SK-N-SH treated with all-trans-retinoic acid at 6 μM for 48 hours (cell line): ENCODE data around the gene TRPM2.

Experiments
- ATAC-seq: fragments of 200-7000 bp; cut with Tn5 transposase; 3 replicates; pipeline ENCODE4 v1.9.1; 2020; ENCODE audit warnings: mild to moderate bottlenecking, moderate library complexity
- ARNTL ChIP-seq: fragments of 450-650 bp; formaldehyde crosslinking; IDR thresholded peaks from 2 replicates; pipeline ENCODE4 v1.5.0; 2020; ENCODE audit warnings: low read depth, mild to moderate bottlenecking, moderate library complexity, borderline replicate concordance
- BACH2 ChIP-seq: fragments of 250-450 bp; sonication (Bioruptor Pico); IDR thresholded peaks from 2 replicates; pipeline ENCODE4 v1.9.0; 2021; ENCODE audit warnings: mild to moderate bottlenecking, borderline replicate concordance
- CREB5 ChIP-seq: fragments of 250-450 bp; sonication (Bioruptor Pico); IDR thresholded peaks from 2 replicates; pipeline ENCODE4 v1.5.1; 2020; ENCODE audit warnings: low read depth, mild to moderate bottlenecking, moderate library complexity
- CSDC2 ChIP-seq: fragments of 250-450 bp; sonication (Bioruptor Pico); IDR thresholded peaks from 2 replicates; pipeline ENCODE4 v1.5.0; 2020; ENCODE audit warnings: mild to moderate bottlenecking, moderate library complexity
- ESRRG ChIP-seq: fragments of 250-450 bp; sonication (Bioruptor Pico); IDR thresholded peaks from 2 replicates; pipeline ENCODE4 v1.6.1; 2021; ENCODE audit warnings: mild to moderate bottlenecking
- GLIS3 ChIP-seq: fragments of 250-450 bp; sonication (Bioruptor Pico); IDR thresholded peaks from 2 replicates; pipeline ENCODE4 v1.5.0; 2020; ENCODE audit warnings: mild to moderate bottlenecking, moderate library complexity
- ISL1 ChIP-seq: fragments of 250-450 bp; sonication (Bioruptor Pico); IDR thresholded peaks from 2 replicates; pipeline ENCODE4 v2.1.2; 2022; ENCODE audit warnings: mild to moderate bottlenecking, moderate library complexity
- OSR1 ChIP-seq: fragments of 250-450 bp; sonication (Bioruptor Pico); IDR thresholded peaks from 2 replicates; pipeline ENCODE4 v1.8.0; 2022; ENCODE audit warnings: moderate library complexity, mild to moderate bottlenecking, inconsistent platforms
- PATZ1 ChIP-seq: fragments of 250-450 bp; sonication (Bioruptor Pico); IDR thresholded peaks from 2 replicates; pipeline ENCODE4 v1.8.0; 2020; ENCODE audit warnings: mild to moderate bottlenecking, moderate library complexity, borderline replicate concordance
- POU6F1 ChIP-seq: fragments of 250-450 bp; sonication (Bioruptor Pico); IDR thresholded peaks from 2 replicates; pipeline ENCODE4 v1.8.0; 2021; ENCODE audit warnings: low read depth, mild to moderate bottlenecking, moderate library complexity, borderline replicate concordance
- PPARA ChIP-seq: fragments of 250-450 bp; sonication (Bioruptor Pico); IDR thresholded peaks from 2 replicates; pipeline ENCODE4 v1.5.0; 2020; ENCODE audit warnings: mild to moderate bottlenecking, borderline replicate concordance
- RARB ChIP-seq: fragments of 250-450 bp; sonication (Bioruptor Pico); IDR thresholded peaks from 2 replicates; pipeline ENCODE4 v1.8.0; 2021; ENCODE audit warnings: mild to moderate bottlenecking, moderate library complexity
- SNAI2 ChIP-seq: fragments of 250-450 bp; sonication (Bioruptor Pico); IDR thresholded peaks from 2 replicates; pipeline ENCODE4 v1.5.0; 2020; ENCODE audit warnings: mild to moderate bottlenecking, moderate library complexity
- TCF4 ChIP-seq: fragments of 250-450 bp; sonication (Bioruptor Pico); IDR thresholded peaks from 2 replicates; pipeline ENCODE4 v1.8.0; 2021; ENCODE audit warnings: mild to moderate bottlenecking, moderate library complexity, borderline replicate concordance
- TOX ChIP-seq: fragments of 250-450 bp; sonication (Bioruptor Pico); IDR thresholded peaks from 2 replicates; pipeline ENCODE4 v1.8.0; 2021; ENCODE audit warnings: mild to moderate bottlenecking, moderate library complexity, borderline replicate concordance
- TSHZ2 ChIP-seq: fragments of 250-450 bp; sonication (Bioruptor Pico); IDR thresholded peaks from 2 replicates; pipeline ENCODE4 v1.5.0; 2020; ENCODE audit warnings: mild to moderate bottlenecking, moderate library complexity
- ZC3H10 ChIP-seq: fragments of 250-450 bp; sonication (Bioruptor Pico); IDR thresholded peaks from 2 replicates; pipeline ENCODE4 v1.5.1; 2021; ENCODE audit warnings: mild to moderate bottlenecking, moderate library complexity
- ZFP3 ChIP-seq: fragments of 250-450 bp; sonication (Bioruptor Pico); IDR thresholded peaks from 2 replicates; pipeline ENCODE4 v1.5.0; 2020; ENCODE audit warnings: mild to moderate bottlenecking, moderate library complexity
- ZFP30 ChIP-seq: fragments of 450-650 bp; formaldehyde crosslinking; IDR thresholded peaks from 2 replicates; pipeline ENCODE4 v1.5.0; 2022; ENCODE audit warnings: mild to moderate bottlenecking, moderate library complexity
- ZNF565 ChIP-seq: fragments of 450-650 bp; formaldehyde crosslinking; conservative IDR thresholded peaks from 2 replicates; pipeline ENCODE4 v1.5.0; 2020; ENCODE audit warnings: low read depth, mild to moderate bottlenecking, moderate library complexity
- ZNF70 ChIP-seq: fragments of 450-650 bp; formaldehyde crosslinking; IDR thresholded peaks from 2 replicates; pipeline ENCODE4 v1.5.0; 2020; ENCODE audit warnings: mild to moderate bottlenecking, moderate library complexity
- ZNF8 ChIP-seq: fragments of 450-650 bp; formaldehyde crosslinking; IDR thresholded peaks from 2 replicates; pipeline ENCODE4 v1.5.0; 2020; ENCODE audit warnings: mild to moderate bottlenecking, moderate library complexity
- TF ChIP-seq, protein P1 (sequence below): fragments of 250-450 bp; sonication (Bioruptor Pico); IDR thresholded peaks from 2 replicates; pipeline ENCODE4 v1.5.1; 2021; ENCODE audit warnings: mild to moderate bottlenecking, moderate library complexity

The TRPM2 gene

GRCh38 chr21:44434568-44434925 is 81.1 kb downstream of the TRPM2 start:
- TF ChIP-seq OSR1 (CRISPR knock-in tag), result no peak
- no peak for TF ChIP-seq ZNF8 (CRISPR knock-in tag)
- TF ChIP-seq ZFP30, result no peak
- TF ChIP-seq RARB (CRISPR knock-in tag), result no peak
- TF ChIP-seq ZC3H10 (CRISPR knock-in tag), result no peak
- TF ChIP-seq SNAI2, result no peak
- TF ChIP-seq ZNF70 (CRISPR knock-in tag), result no peak
- no peak for TF ChIP-seq TCF4 (CRISPR knock-in tag)
- TF ChIP-seq ZFP3 (CRISPR knock-in tag), result no peak
- no peak for TF ChIP-seq ISL1 (CRISPR knock-in tag)
- TF ChIP-seq CSDC2, result no peak
- TF ChIP-seq ESRRG, result no peak
- TF ChIP-seq, protein P1, sequence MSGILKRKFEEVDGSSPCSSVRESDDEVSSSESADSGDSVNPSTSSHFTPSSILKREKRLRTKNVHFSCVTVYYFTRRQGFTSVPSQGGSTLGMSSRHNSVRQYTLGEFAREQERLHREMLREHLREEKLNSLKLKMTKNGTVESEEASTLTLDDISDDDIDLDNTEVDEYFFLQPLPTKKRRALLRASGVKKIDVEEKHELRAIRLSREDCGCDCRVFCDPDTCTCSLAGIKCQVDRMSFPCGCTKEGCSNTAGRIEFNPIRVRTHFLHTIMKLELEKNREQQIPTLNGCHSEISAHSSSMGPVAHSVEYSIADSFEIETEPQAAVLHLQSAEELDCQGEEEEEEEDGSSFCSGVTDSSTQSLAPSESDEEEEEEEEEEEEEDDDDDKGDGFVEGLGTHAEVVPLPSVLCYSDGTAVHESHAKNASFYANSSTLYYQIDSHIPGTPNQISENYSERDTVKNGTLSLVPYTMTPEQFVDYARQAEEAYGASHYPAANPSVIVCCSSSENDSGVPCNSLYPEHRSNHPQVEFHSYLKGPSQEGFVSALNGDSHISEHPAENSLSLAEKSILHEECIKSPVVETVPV (CRISPR knock-in tag), result no peak
- no peak for TF ChIP-seq TOX (CRISPR knock-in tag)
- no peak for TF ChIP-seq ZNF565 (CRISPR knock-in tag)
- no peak for TF ChIP-seq ARNTL
- TF ChIP-seq CREB5 (CRISPR knock-in tag), result no peak
- TF ChIP-seq PATZ1 (CRISPR knock-in tag), result no peak
- no peak for TF ChIP-seq GLIS3 (CRISPR knock-in tag)
- TF ChIP-seq PPARA, result no peak
- ATAC-seq, result no peak

DNA sequence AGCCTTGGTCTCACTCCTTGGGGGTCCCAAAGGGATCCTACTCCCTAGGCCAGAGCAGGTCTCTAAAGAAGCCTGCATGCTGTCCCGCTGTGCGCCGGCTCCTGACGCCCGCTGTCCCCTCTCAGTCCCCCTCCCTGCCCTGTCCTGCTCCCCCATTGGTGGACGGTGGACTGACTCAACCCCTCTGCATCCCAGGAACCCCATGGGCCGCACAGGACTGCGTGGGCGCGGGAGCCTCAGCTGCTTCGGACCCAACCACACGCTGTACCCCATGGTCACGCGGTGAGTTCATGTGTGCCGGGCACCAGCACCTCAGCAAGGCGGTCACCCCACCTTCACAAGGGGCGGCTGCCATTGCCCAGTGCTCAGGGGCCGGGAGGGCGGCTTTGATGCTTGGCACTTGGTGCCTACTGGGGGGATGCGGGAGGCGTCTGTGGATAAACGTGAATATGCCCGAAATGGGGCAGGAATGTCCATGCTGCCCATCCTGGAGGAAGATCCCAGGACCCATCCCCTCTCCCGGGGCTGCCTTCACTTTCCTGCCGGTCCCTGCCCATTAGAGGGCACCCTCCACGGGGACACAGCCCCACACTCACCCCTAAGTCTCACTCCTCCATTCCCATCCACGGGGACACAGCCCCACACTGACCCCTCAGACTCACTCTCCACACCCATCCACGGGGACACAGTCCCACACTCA is 81.7 kb downstream of the TRPM2 start:
- TF ChIP-seq GLIS3 (CRISPR knock-in tag) (no peak), ZNF8 (CRISPR knock-in tag) (no peak), PPARA (no peak), ZNF565 (CRISPR knock-in tag) (no peak), ZNF70 (CRISPR knock-in tag) (no peak), BACH2 (CRISPR knock-in tag) (no peak), CREB5 (CRISPR knock-in tag) (no peak), ZFP30 (no peak)
- TF ChIP-seq, all 23 proteins: peak for 0
- no peak for ATAC-seq

DNA sequence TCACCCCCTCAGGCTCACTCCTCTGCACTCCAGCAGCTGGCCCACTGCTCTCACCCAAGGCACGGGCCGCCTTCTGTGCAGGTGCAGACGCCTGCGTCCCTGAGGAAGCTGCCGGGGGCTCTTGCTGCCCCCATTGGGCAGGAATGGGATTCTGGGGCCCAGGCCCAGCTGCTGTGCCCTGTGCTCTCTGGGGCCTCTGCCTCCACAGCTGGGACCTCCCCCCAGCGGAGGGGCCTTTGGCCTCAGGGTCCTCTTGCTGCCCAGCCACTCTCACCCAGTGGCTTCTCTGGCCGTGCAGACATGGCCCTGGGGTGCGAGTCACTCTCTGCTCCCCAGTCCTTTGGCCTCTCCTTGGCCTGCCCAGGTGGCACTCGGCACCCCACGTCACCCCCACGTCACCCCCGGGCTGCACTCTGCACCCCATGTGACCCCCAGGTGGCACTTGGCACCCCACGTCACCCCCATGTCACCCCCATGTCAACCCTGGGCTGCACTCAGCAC is 82.7 kb downstream of the TRPM2 start:
- no peak for ATAC-seq
- TF ChIP-seq TSHZ2 (CRISPR knock-in tag) (no peak), GLIS3 (CRISPR knock-in tag) (no peak), ZNF8 (CRISPR knock-in tag) (no peak), ZFP3 (CRISPR knock-in tag) (no peak), ZC3H10 (CRISPR knock-in tag) (no peak), ZFP30 (no peak), CSDC2 (no peak), POU6F1 (no peak)
- TF ChIP-seq, protein P1 (CRISPR knock-in tag), result no peak
